GM23248 (cell line): Measurements from ENCODE around the gene TMX2. TPM values are rescaled to one million over a fixed set of nuclear protein-coding genes. Genes with fewer than 3 reads are reported as not detected.

Experiments used
- DNase-seq: peaks from one replicate; pipeline ENCODE4 v3.0.0-alpha.2; 2015
- H2AFZ ChIP-seq: fragments of 200-600 bp; sonication (generic); 2 replicates; pipeline ENCODE4 v1.6.1; 2016; ENCODE audit warnings: antibody characterized with exemption
- H3F3A ChIP-seq: fragments of 200-600 bp; sonication (generic); 2 replicates; pipeline ENCODE4 v1.6.1; 2016; ENCODE audit warnings: mild to moderate bottlenecking, antibody characterized with exemption, mixed run types; ENCODE audit not compliant: insufficient read depth
- H3K27ac ChIP-seq: fragments of 200-600 bp; sonication (generic); 2 replicates; pipeline ENCODE4 v1.5.1; 2016; ENCODE audit warnings: mild to moderate bottlenecking
- H3K27me3 ChIP-seq: fragments of 200-600 bp; sonication (generic); replicated peaks from 2 replicates; pipeline ENCODE4 v1.6.1; 2016; ENCODE audit warnings: mild to moderate bottlenecking; ENCODE audit not compliant: insufficient read depth
- H3K36me3 ChIP-seq: fragments of 200-600 bp; sonication (generic); 2 replicates; pipeline ENCODE4 v1.6.1; 2016; ENCODE audit warnings: low read depth, mild to moderate bottlenecking
- H3K4me1 ChIP-seq: fragments of 200-600 bp; sonication (generic); 2 replicates; pipeline ENCODE4 v1.6.1; 2016; ENCODE audit warnings: mild to moderate bottlenecking; ENCODE audit not compliant: insufficient read depth
- H3K4me2 ChIP-seq: fragments of 200-600 bp; sonication (generic); one replicate; pipeline ENCODE4 v1.6.1; 2016; ENCODE audit warnings: mild to moderate bottlenecking; ENCODE audit not compliant: unreplicated experiment
- H3K4me3 ChIP-seq: fragments of 200-600 bp; sonication (generic); 2 replicates; pipeline ENCODE4 v1.5.1; 2016; ENCODE audit warnings: mild to moderate bottlenecking
- H3K79me2 ChIP-seq: fragments of 200-600 bp; sonication (generic); 2 replicates; pipeline ENCODE4 v1.6.1; 2016; ENCODE audit warnings: mild to moderate bottlenecking; ENCODE audit not compliant: insufficient read depth
- H3K9ac ChIP-seq: fragments of 200-600 bp; sonication (generic); 2 replicates; pipeline ENCODE4 v1.6.1; 2016; ENCODE audit warnings: mild to moderate bottlenecking
- H3K9me2 ChIP-seq: fragments of 200-600 bp; sonication (generic); 2 replicates; pipeline ENCODE4 v1.6.1; 2016; ENCODE audit warnings: mixed run types, mild to moderate bottlenecking, moderate library complexity; ENCODE audit not compliant: insufficient read depth
- H3K9me3 ChIP-seq: fragments of 200-600 bp; sonication (generic); one replicate; pipeline ENCODE4 v1.6.1; 2017; ENCODE audit warnings: low read depth
- H4K20me1 ChIP-seq: fragments of 200-600 bp; sonication (generic); 2 replicates; pipeline ENCODE4 v1.6.0; 2016; ENCODE audit not compliant: insufficient read depth
- EZH2 ChIP-seq: fragments of 200-600 bp; sonication (generic); IDR thresholded peaks from 2 replicates; pipeline ENCODE4 v1.6.1; 2018; ENCODE audit warnings: antibody characterized with exemption, mild to moderate bottlenecking; ENCODE audit not compliant: insufficient read depth, poor library complexity, severe bottlenecking
- EZH2phosphoT487 ChIP-seq: fragments of 200-600 bp; sonication (generic); IDR thresholded peaks from 2 replicates; pipeline ENCODE4 v1.6.1; 2018; ENCODE audit warnings: antibody characterized with exemption, moderate library complexity, mild to moderate bottlenecking, low read depth; ENCODE audit not compliant: insufficient read depth
- WGBS, 2 experiments: methylation state at CpG; one replicate each; pipeline ENCODE4 v1.1.6; 2015 to 2017; ENCODE audit warnings: low lambda C conversion rate in 2 of 2, low coverage in 1 of 2; ENCODE audit errors: missing lambda C conversion rate in 2 of 2; 5-methylcytosine and 5-hydroxymethylcytosine counted together
- in situ Hi-C: fragments of 300-500 bp; cut with MboI; formaldehyde crosslinking; loops from 2 replicates; pipeline ENCODE4 v1.15.0; 2020
- polyA plus RNA-seq: library from polyadenylated mRNA; unstranded; fragments of >200 nt; fragmentation: Nextera tagmentation; extraction: Ambion mirVana; gene quantifications from 2 replicates; pipeline ENCODE4 v1.2.1, GENCODE V29; 2016
- small RNA-seq: library from RNA; depleted of rRNA; stranded (forward); fragments of <200 nt; gene quantifications from one replicate; pipeline ENCODE3, GENCODE V24; 2014; ENCODE audit warnings: low read depth, low replicate concordance
- total RNA-seq: library from RNA; depleted of rRNA; stranded (reverse); fragments of >200 nt; shearing (Covaris generic); gene quantifications from 2 replicates; pipeline ENCODE4 v1.2.3, GENCODE V29; 2014; rRNA removed

TMX2 gene
- total and polyA plus RNA-seq, 2 experiments from 2014 or later = 88.1 to 105 TPM

- Histone ChIP-seq H3K27ac (peak overlapping the region; percentile 14; the same call in 1 of the 2 replicates), H3K9me2 (no peaks in the 10 kb centered on the region), H3K4me2 (no peak overlapping the region), H3K4me3 (no peak overlapping the region), H2AFZ (no peak overlapping the region), H3F3A (0 out of 2 replicates have a peak, but pooled peaks cover 7% of the 10 kb centered on the region), H4K20me1 (peaks cover 22% of the 10 kb centered on the region), H3K27me3 (no peaks in the 10 kb centered on the region), H3K9ac (no peak overlapping the region), H3K79me2 (peaks cover 100% of the 10 kb centered on the region), H3K36me3 (peaks cover 4% of the 10 kb centered on the region; the same call in 1 of the 2 replicates), H3K9me3 (no peaks in the 10 kb centered on the region), H3K4me1 (peaks cover 16% of the 10 kb centered on the region)
- 65 to 66% methylated on average over 4 of the region's 4 CpGs for WGBS, 2 experiments
- TF ChIP-seq EZH2phosphoT487 = no peak
- TF ChIP-seq EZH2 = no peak
- DNase-seq = no peak
- in situ Hi-C loops = no loop called here
Measured at GRCh38 chr11:57787006-57787604, 74.7 kb downstream of the TMX2 start.

GRCh38 chr11:57787920-57788702 lies 75.7 kb downstream of the TMX2 start:
- Histone ChIP-seq H3F3A (0 out of 2 replicates have a peak, but pooled peaks cover 7% of the 10 kb centered on the region), H3K36me3 (peaks cover 4% of the 10 kb centered on the region; the same call in 1 of the 2 replicates), H3K27me3 (no peaks in the 10 kb centered on the region), H3K4me2 (no peak overlapping the region), H3K9me3 (no peaks in the 10 kb centered on the region), H3K9ac (no peak overlapping the region), H3K79me2 (peaks cover 100% of the 10 kb centered on the region), H3K27ac (no peak overlapping the region), H3K9me2 (no peaks in the 10 kb centered on the region), H3K4me3 (no peak overlapping the region), H2AFZ (no peak overlapping the region), H4K20me1 (peaks cover 22% of the 10 kb centered on the region), H3K4me1 (peaks cover 24% of the 10 kb centered on the region)
- WGBS, 2 experiments = 73 to 74% methylated on average over 6 of the region's 6 CpGs
- DNase-seq = no peak
- in situ Hi-C loops = no loop called here
- TF ChIP-seq EZH2phosphoT487 = no peak
- no peak for TF ChIP-seq EZH2

DNA sequence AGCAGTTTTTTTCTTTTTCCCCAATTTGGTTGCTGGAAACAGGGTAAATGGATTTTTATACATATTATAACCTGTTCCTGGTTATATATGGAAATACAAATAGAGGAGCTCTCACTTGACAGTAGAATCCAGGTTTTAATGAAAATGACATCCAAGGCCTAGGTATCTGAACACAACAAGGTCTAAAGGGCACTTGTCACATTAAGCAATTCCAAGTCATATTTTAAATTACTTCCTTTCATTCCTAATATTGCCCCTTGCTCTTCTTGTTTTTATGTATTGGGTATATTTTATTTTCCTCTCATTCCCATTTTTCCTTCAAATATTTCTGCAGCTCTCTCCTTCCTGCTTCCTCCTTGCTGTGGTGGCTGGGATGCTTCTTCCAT lies 76.3 kb downstream of the TMX2 start:
- H3K9me2 ChIP-seq = no peaks in the 10 kb centered on the region
- no peaks in the 10 kb centered on the region for H3K27me3 ChIP-seq
- H3K9me3 ChIP-seq = no peaks in the 10 kb centered on the region
- 0 out of 2 replicates have a peak, but pooled peaks cover 7% of the 10 kb centered on the region for H3F3A ChIP-seq
- peaks cover 22% of the 10 kb centered on the region for H4K20me1 ChIP-seq
- no peak for TF ChIP-seq EZH2phosphoT487
- TF ChIP-seq EZH2 = no peak
- no peak overlapping the region for H3K4me3 ChIP-seq
- in situ Hi-C loops = no loop called here
- peaks cover 100% of the 10 kb centered on the region for H3K79me2 ChIP-seq
- no peak overlapping the region for H3K4me2 ChIP-seq
- no peak overlapping the region for H2AFZ ChIP-seq
- peaks cover 4% of the 10 kb centered on the region; the same call in 1 of the 2 replicates for H3K36me3 ChIP-seq
- no peak for DNase-seq
- H3K9ac ChIP-seq = no peak overlapping the region
- peaks cover 27% of the 10 kb centered on the region for H3K4me1 ChIP-seq
- no peak overlapping the region for H3K27ac ChIP-seq

Small RNAs within 50 kb of the gene (small RNA-seq; reads per million reads assigned to genes)
- not detected for gene TMX2-CTNND1

Other genes starting within 250 kb of the TMX2 start
- 6.2 and 9.3 TPM in 2 replicates for gene SLC43A1, start 196.9 kb upstream of the TMX2 start, total RNA-seq
- gene SLC43A1, start 196.9 kb upstream of the TMX2 start, polyA plus RNA-seq = 7.1 and 7.7 TPM in 2 replicates
- gene TIMM10, start 181.8 kb upstream of the TMX2 start, total RNA-seq = 29.0 and 48.3 TPM in 2 replicates
- gene TIMM10, start 181.8 kb upstream of the TMX2 start, polyA plus RNA-seq = 73.4 and 78.3 TPM in 2 replicates
- gene SMTNL1, start 175.0 kb upstream of the TMX2 start, total RNA-seq = not detected in 2 replicates
- not detected in 2 replicates for gene SMTNL1, start 175.0 kb upstream of the TMX2 start, polyA plus RNA-seq
- 32.8 and 41.5 TPM in 2 replicates for gene UBE2L6, start 144.9 kb upstream of the TMX2 start, total RNA-seq
- 74.0 and 75.9 TPM in 2 replicates for gene UBE2L6, start 144.9 kb upstream of the TMX2 start, polyA plus RNA-seq
- 98.0 and 147 TPM in 2 replicates for gene SERPING1, start 114.9 kb upstream of the TMX2 start, total RNA-seq
- 319 and 327 TPM in 2 replicates for gene SERPING1, start 114.9 kb upstream of the TMX2 start, polyA plus RNA-seq
- gene YPEL4, start 62.7 kb upstream of the TMX2 start, total RNA-seq = 1.7 TPM in 1 of 2 replicates, not detected in the other
- gene YPEL4, start 62.7 kb upstream of the TMX2 start, polyA plus RNA-seq = 0.35 and 0.49 TPM in 2 replicates
- 19.6 and 21.0 TPM in 2 replicates for gene CLP1, start 54.8 kb upstream of the TMX2 start, total RNA-seq
- 16.2 and 16.4 TPM in 2 replicates for gene CLP1, start 54.8 kb upstream of the TMX2 start, polyA plus RNA-seq
- gene ZDHHC5, start 44.5 kb upstream of the TMX2 start, total RNA-seq = 43.6 and 52.5 TPM in 2 replicates
- gene ZDHHC5, start 44.5 kb upstream of the TMX2 start, polyA plus RNA-seq = 35.8 and 36.7 TPM in 2 replicates
- 17.7 and 33.4 TPM in 2 replicates for gene MED19, start 378 bp upstream of the TMX2 start, total RNA-seq
- 37.1 and 39.6 TPM in 2 replicates for gene MED19, start 378 bp upstream of the TMX2 start, polyA plus RNA-seq
- 96.6 and 123 TPM in 2 replicates for gene SELENOH, start 28.9 kb downstream of the TMX2 start, total RNA-seq
- gene SELENOH, start 28.9 kb downstream of the TMX2 start, polyA plus RNA-seq = 181 and 184 TPM in 2 replicates
- gene BTBD18, start 39.2 kb downstream of the TMX2 start, total RNA-seq = not detected in 2 replicates
- gene BTBD18, start 39.2 kb downstream of the TMX2 start, polyA plus RNA-seq = 0.10 TPM in 1 of 2 replicates, not detected in the other
- gene CTNND1, start 49.2 kb downstream of the TMX2 start, total RNA-seq = 94.2 and 101 TPM in 2 replicates
- gene CTNND1, start 49.2 kb downstream of the TMX2 start, polyA plus RNA-seq = 64.5 and 66.9 TPM in 2 replicates